Activated CD4-positive, alpha-beta T cell treated with anti-CD3 and anti-CD28 coated beads, Interleukin-10, Interleukin-2, amounts not matched to agents 100 ng/mL and 50 ng/mL, durations not matched to agents 16 hours and 8 hours (primary cell): ENCODE data around the gene HOOK1.
"Not testable (repeated sequence)": the region's sequence is repeated elsewhere in the genome, so short reads cannot be mapped to it uniquely, and the experiment has no call there.

Source experiments
- DNase-seq: peaks from one replicate; pipeline ENCODE4 v3.0.0-alpha.2; 2020

The HOOK1 gene

DNA sequence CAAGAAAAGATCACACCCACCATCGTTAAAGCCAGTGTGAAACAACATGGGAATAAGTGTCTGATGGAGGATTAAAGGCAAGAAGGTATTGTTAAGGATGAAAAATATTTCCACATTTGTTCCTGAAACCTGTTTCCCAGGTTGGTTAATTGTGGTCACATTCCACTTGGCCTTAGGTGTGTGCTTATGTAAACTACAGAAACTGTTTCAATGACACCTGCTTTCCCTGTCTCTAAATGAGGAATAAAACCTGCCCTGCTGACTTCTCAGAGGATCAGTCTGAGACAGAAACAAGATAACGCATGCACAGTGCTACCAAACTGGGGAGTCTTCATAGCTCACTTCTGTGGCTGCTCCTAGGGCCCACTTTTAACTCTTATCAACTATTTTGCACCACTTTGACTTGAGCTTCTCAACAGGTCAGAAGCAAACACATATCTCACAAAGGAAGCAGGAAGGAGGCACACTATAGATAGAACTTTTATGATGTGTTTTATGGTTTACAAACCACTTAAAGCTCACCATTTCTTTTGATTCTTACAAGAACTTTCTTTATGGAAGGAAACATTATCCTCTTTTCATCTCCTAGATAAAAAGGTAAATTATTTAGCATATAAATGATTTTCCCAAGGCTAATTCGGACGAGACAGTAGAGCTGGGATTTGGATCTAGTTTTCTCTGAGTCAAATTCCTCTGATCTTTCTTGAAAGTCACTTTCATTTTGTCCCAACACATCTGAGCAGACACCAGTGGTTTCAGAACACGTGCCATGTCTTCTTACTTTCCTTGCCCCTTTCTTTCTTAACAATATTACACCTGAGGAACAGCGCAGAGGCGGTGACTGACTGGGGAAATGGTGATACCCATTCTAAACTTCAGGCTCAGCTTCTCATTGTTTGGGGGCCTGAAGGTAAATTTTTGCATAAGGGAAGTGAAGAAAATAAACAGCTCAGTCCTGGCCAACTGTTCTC is 78.4 kb downstream of the HOOK1 start:
- DNase-seq: no peak

DNA sequence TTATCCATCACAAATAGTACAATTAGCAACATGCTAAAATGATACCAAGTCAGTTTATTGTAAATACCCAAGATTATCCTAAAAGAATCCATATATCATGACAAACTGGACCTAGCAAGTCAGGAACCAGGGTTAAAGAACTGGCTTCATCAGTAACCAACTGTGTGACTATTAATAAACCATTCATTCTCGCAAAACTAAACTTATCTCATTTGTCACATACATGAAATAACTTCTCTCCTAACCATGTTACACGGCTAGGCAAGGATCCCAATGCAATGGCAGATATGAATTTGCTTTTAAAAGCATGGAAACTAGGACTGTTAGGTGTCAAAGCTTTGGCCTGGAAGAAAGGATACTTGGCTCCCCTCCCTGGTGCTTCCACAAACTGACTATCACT is 82.4 kb downstream of the HOOK1 start:
- no peak for DNase-seq

DNA sequence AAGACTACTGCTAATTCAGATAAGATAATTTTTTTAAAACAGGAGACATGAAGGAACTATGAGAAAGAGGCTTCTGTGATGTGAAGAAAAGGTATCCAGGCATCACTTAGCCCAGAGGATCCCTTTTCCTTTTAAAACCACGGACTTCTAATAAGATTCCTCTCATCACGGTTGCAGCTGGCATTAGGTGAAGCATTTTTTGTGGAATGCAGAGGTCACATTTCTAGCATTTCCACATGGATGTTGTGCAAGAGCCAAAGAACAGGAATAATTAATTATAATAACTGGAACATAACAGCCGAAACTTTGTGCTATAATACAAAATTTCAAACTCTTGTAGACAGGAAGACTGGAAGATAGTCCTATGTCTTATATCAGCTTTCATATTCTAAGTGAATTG is 84.2 kb downstream of the HOOK1 start:
- DNase-seq: no peak

DNA sequence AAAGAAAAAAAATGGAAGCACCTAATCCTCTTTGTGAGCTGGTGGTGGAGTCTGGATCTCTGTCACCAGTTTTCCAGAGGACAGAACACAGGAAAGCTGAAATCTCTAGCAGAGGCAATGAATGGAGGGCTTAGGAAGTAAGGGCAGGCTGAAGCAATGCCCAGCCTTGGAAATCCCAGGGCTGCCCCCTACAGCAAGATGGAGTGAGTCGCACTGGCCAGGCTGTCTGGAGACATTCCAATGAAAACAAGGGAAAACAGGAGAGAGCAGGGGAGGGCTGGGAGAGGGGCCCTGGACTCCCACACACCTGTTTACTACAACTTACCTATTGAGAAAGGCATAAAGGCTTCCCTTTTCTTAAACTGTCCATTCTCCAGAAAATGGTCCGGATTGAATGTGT is 85.9 kb downstream of the HOOK1 start:
- no peak for DNase-seq

DNA sequence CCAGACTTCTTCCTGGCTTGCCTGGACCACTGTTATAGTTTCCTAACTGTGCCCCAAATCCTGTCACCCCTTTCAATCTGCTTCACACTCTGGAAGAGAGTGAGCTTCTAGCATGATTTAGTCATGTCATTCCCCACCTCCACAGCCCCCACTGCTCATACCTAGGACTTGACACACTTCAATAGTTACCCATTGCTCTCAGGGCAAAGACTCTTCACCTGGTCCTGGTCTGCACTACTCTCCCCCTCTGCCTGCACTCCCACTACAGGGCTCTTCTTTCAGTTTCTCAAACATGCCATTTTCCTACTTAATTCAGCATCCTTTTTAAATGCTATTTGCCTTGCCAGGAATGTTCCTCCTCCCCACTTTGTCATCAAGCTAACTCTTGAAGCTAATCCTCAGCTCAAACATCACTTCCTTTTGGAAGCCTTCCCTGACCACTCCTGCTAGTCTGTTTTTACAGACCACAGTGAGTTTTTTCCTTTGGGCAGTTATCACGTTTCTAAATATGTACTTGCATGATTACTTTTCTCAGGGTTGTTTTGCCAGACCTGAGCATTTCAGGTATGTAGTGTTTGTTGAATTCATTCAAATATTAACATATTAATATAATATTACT is 87.1 kb downstream of the HOOK1 start:
- DNase-seq: no peak

DNA sequence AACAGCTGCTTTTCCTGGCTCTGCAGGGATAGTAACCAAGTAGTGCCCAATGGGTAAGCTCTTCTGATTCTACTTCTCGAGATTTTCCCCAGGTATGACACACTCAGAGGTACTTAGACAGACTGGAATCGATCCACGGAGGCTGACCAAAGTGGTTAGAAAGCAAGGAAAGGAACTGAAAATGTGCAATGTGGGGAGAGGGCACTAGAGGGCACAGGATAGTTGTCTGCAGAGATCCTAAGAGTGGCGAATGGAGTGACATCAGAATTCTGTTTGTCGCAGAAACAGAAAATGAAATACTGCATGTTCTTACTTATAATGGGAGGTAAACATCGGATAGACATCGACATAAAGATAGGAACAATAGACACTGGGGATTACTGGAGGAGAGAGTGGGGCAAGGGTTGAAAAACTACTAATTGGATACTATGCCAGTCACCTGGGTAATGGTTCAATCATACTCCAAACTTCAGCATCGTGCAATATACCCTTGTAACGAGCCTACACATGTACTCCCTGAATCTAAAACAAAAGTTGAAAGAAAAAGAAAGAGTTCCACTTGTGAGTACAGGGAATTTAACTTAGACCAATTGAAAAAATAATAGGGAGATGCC is 88.5 kb downstream of the HOOK1 start:
- DNase-seq: peak; percentile 13

DNA sequence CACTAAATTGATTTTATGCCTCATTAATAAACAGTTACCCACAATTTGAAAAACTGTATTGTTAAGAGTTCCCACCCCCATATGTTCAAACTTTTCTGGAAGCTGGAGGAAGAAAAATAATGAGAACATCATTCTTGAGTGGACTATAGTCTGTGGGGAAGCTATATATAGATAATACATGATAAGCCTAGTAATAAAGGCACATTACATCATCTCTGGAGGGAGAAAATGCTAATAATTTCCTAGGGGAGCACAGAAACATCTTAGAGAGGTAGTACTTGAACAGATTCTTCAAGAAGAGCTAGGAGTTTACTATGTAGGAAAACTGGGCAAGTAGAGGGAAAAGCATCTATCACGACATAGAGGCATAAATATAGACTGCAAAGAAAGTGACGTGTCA is 92.2 kb downstream of the HOOK1 start:
- DNase-seq: no peak

DNA sequence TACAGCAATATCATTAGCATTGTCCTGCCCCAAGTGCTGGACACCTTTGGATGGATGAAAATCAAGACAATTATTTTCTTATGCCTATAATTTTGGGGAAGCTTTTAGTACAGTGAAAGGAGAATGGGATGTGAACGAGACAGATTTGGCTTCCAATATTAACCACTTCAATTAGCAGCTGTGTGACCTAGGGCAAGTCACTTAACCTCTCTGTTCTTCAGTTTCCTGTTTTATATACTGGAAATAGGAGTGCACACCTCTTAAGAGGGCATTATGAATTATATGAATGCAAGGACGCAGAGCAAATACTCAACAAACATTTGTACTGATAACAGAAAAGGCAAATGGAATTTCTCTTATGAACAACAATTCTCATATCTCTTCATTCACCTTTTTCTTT is 93.3 kb downstream of the HOOK1 start:
- no peak for DNase-seq

DNA sequence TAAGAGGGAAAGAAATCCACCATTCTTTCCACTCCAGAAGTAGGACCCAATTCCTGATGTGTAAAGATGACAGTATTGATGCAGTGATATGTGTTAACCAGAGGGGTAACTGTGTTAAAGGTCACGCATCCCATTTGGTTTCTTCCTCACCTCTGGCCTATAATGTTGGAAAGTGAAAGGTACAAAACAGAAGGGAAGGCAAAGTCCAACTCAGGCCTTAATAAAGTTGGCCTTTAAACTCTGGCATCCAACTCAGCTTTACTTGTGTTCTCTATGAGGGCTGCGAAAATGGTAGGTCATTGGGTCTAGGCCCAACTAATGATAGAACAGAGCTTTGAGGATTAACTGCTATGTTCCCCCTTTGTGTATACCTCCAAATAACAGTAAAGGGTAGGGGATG is 93.9 kb downstream of the HOOK1 start:
- DNase-seq: no peak

DNA sequence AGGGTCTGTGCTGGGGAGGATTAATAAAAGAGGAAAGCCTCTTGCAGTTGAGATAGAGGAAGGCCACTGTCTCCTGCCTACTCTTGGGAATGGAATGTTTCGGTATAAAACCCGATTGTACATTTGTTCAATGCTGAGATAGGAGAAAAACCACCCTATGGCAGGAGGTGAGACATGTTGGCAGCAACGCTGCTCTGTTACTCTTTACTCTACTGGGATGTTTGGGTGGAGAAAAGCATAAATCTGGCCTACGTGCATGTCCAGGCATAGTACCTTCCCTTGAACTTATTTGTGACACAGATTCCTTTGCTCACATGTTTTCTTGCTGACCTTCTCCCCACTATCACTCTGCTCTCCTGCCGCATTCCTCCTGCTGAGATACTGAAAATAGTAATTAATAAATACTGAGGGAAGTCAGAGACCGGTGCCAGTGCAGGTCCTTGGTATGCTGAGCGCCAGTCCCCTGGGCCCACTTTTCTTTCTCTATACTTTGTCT is 100.1 kb downstream of the HOOK1 start:
- not testable (repeated sequence) for DNase-seq

DNA sequence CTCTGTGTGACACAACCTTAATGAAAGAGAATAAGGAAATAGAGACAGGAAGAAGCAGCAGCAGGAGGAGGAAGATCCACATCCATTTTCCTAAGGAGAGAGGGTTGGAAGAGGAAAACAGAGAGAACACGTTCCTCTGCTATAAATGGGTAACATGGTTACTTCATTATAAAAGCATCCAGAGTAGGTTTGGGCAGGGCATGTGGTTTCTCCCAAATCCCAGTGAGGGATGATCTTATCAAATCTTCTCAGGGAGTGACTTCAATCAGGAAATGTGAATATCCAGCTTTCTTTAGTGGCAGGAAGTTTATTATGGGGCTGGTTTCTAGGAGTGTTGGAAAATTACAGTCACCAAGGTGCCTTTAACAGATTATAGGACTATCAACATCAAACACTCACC is 100.8 kb downstream of the HOOK1 start:
- no peak for DNase-seq

DNA sequence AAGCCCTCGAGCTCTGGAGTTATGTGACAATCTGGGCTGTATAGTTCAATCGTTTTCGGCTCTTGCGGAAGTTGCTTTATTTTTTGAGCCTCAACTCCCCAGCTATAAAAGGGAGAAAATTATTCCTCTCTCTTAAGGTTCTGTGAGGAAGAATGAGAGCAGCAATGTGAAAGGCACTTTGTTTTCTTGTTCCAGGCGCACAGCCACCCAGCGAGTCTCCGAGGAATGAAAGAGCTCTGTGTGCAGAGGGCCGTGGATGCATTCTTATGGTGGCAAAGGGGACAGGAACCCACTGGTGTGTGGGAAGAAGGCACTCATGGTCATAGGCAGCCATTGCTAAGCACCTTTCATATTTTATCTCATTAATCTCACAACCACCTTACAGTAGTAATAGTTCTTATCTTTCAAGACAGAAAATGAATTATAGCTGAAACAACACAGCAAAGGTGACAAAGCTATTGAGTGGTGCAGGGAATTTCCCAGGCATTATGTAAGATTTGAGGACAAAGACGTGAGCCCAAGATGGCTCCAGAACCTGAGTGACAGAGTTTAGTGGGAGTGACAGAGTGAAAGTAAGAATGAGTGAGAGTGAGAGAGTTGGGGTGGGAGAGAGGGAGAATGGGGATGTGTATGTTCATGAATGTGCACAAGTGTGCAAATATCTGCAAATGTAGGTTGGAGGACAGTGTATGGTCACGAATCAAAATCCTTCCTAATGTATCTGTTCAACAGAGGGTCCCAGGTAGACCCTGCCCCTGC is 102.5 kb downstream of the HOOK1 start:
- no peak for DNase-seq

DNA sequence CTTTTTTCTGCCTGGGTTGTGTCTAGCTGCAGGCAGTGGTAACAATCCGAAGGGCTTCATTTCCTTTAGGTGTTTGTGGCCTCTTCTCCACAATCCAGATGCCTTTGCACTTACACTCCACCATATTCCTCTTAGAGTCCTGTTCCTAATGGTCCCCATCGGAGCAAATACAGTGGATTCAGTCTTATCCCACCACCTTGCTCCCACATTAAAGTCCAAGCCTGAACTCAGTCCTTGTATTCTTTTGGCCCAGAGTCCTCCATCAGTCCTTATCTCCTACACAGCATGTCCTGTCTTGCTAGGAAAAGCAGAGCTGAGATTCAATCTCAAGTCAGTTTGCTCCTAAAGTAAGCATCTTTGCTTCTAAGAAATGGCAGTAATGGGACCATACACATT is 103.0 kb downstream of the HOOK1 start:
- no peak for DNase-seq

DNA sequence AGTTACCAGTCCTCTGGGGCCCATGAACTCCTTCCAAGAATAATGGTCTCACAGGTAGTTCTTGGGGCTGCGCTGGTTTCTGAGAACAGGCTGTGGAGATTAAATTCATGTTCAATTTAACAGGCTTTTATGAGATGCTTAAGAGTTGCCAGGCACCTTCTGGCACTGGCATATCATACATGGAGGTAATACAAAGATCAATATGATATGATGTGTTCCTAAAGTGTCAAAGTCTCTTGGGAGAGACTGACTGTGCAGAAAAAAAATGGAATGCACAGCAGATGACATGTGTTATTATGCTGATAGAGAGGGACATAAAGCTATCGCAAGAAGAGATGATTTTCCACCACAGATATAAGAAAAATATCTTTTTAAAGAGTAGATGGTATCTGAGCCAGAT is 105.0 kb downstream of the HOOK1 start:
- DNase-seq: no peak

DNA sequence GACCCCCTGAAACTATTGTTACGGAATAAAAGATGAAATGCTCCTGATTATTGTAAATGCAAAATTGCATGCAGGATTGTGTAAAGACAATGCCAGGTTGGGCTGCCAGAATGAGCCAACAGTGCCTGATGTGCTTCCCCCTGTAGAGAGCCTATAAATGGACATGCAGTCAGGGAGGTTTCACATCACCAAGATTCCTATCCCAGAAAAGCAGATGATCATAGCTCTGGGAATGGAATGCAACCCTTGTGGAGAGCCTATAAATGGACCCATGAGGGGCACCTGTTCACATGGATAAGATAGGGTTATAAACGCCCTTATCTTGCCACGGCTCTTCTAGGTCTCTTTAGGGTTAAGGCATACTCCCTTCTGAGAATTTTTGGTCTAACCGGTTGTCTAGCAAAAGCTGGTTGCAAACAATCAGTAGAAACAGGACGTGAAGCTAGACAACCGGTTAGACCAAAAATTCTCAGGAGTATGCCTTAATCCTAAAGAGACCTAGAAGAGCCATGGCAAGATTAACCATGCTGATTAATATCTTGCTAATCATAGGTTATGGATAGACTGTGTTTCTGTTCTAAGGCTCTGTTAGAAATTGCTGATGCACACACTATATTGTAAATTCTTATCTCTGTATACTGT is 106.6 kb downstream of the HOOK1 start:
- DNase-seq: not testable (repeated sequence)

DNA sequence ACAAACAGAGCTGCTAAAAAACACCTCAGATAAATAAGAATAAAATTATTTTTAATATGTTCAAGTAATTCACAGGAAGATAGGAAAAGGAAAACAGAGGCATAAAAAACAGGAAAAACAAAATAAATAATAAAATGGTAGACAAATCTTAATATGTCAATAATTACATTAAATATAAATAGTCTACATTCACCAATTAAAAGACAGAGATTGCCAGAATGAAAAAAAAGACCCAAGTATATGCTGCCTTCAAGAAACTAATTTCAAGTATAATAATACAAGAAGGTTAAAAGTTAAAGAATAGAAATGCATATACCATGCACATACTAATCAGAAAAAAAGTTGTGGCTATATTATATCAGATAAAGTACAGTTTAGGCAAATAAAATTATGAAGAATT is 109.9 kb downstream of the HOOK1 start:
- no peak for DNase-seq
